Neural progenitor cell (in vitro differentiated cells): ENCODE results near the gene STRIT1.

Experiments
- EZH2 ChIP-seq: fragments of 200-600 bp; sonication (generic); IDR thresholded peaks from 2 replicates; pipeline ENCODE4 v1.6.1; 2017; ENCODE audit warnings: antibody characterized with exemption, mild to moderate bottlenecking, moderate library complexity
- EZH2phosphoT487 ChIP-seq: fragments of 200-600 bp; sonication (generic); IDR thresholded peaks from 2 replicates; pipeline ENCODE4 v1.6.1; 2017; ENCODE audit warnings: antibody characterized with exemption
- TF ChIP-seq, protein P1 (sequence below): fragments of 200-600 bp; sonication (generic); IDR thresholded peaks from 2 replicates; pipeline ENCODE4 v1.5.1; 2017; ENCODE audit warnings: antibody characterized with exemption, mild to moderate bottlenecking

DNA sequence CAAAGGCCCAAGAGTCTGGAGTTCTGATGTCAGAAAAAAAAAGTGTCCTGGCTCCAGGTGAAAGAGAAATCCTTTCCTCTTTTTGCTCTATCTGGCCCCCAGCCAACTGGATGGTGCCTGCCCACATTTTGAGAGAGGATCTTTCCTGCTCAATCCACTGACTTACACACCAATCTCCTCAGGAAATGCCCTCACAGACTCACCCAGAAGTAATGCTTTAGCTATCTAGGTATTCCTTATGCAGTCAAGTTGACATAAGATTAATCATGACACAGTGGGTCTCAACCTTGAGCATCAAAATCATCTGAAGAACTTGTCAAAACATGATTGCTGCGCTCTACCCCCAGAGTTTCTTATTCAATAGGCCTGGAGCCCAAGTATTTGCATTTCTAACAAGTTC is 31.2 kb downstream of the STRIT1 start:
- TF ChIP-seq, protein P1, sequence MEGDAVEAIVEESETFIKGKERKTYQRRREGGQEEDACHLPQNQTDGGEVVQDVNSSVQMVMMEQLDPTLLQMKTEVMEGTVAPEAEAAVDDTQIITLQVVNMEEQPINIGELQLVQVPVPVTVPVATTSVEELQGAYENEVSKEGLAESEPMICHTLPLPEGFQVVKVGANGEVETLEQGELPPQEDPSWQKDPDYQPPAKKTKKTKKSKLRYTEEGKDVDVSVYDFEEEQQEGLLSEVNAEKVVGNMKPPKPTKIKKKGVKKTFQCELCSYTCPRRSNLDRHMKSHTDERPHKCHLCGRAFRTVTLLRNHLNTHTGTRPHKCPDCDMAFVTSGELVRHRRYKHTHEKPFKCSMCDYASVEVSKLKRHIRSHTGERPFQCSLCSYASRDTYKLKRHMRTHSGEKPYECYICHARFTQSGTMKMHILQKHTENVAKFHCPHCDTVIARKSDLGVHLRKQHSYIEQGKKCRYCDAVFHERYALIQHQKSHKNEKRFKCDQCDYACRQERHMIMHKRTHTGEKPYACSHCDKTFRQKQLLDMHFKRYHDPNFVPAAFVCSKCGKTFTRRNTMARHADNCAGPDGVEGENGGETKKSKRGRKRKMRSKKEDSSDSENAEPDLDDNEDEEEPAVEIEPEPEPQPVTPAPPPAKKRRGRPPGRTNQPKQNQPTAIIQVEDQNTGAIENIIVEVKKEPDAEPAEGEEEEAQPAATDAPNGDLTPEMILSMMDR, result no peak
- TF ChIP-seq EZH2 (no peak), EZH2phosphoT487 (no peak)
